GM12875 (cell line): ENCODE data around the gene KLK15.

ENCODE experiments used
- H3K4me3 ChIP-seq: one replicate; pipeline ENCODE4 v1.5.1; 2011; ENCODE audit warnings: low read depth, low read length, control low read depth
- CTCF ChIP-seq: IDR thresholded peaks from 2 replicates; pipeline ENCODE4 v1.5.1; 2011; ENCODE audit warnings: low read depth, mild to moderate bottlenecking, control low read depth, inconsistent platforms, low read length, moderate library complexity, borderline replicate concordance; ENCODE audit not compliant: insufficient read depth

KLK15 gene

GRCh38 chr19:50777830-50778303 lies 55.5 kb downstream of the KLK15 start:
- H3K4me3 ChIP-seq: no peak overlapping the region
- TF ChIP-seq CTCF: no peak

- no peak for TF ChIP-seq CTCF
- H3K4me3 ChIP-seq: no peak overlapping the region
Observed at GRCh38 chr19:50777261-50777660, 56.1 kb downstream of the KLK15 start.

GRCh38 chr19:50776131-50776530 lies 57.2 kb downstream of the KLK15 start:
- H3K4me3 ChIP-seq: no peak overlapping the region
- no peak for TF ChIP-seq CTCF
